HCT116 (cell line): ENCODE measurements around the gene BICD1. TPM values are rescaled to one million over a fixed set of nuclear protein-coding genes. Genes with fewer than 3 reads are reported as not detected.

Source experiments
- ATAC-seq: fragments of 200-7000 bp; cut with Tn5 transposase; 2 replicates; pipeline ENCODE4 v1.9.1; 2020; ENCODE audit warnings: mild to moderate bottlenecking, moderate library complexity
- BruUV-seq: library from RNA; stranded (reverse); fragments of 400-500 nt; replicated peaks from 2 replicates; lab custom pipeline; 2021; lab: Mats Ljungman, UMichigan
- CTCF ChIA-PET: fragments of 300-600 bp; sonication (Branson Sonifier 250); formaldehyde crosslinking; loops from one replicate; lab custom pipeline; 2021; ENCODE audit warnings: antibody characterized with exemption; lab: Charles Lee
- POLR2A ChIA-PET: fragments of 300-600, 350-600 bp; sonication (Branson Sonifier 250); formaldehyde crosslinking; loops from one replicate; lab custom pipeline; 2021; ENCODE audit warnings: antibody characterized with exemption; lab: Charles Lee
- RAD21 ChIA-PET, 2 experiments: fragments of 300-600 bp; sonication (Branson Sonifier 250); formaldehyde crosslinking; loops; one replicate each; lab custom pipeline; 2023; ENCODE audit warnings: low total read pairs in 2 of 2; ENCODE audit not compliant: uncharacterized antibody in 2 of 2, unreplicated experiment in 2 of 2, low non-redundant PET in 1 of 2; lab: Charles Lee
- DNase-seq: peaks from one replicate; pipeline ENCODE4 v3.0.0-alpha.2; 2010; ENCODE audit warnings: low read depth, low spot score
- H2AFZ ChIP-seq: fragments of 200-600 bp; shearing (Covaris generic), sonication (generic); 2 replicates; pipeline ENCODE4 v1.6.1; 2017; ENCODE audit warnings: low read depth, mixed run types, mixed read lengths, antibody characterized with exemption, low read length; ENCODE audit not compliant: poor library complexity, severe bottlenecking
- H3K27ac ChIP-seq: 2 replicates; pipeline ENCODE4 v1.5.1; 2012; ENCODE audit warnings: low read depth, low read length
- H3K27me3 ChIP-seq: fragments of 200-600 bp; sonication (generic); 2 replicates; pipeline ENCODE4 v1.6.1; 2016; ENCODE audit warnings: mixed run types, low read length, mixed read lengths; ENCODE audit not compliant: insufficient read depth
- H3K36me3 ChIP-seq, 2 experiments: fragments of 200-500 bp in 1 of 2; fragments of 200-600 bp in 1 of 2; sonication (Bioruptor generic) in 1 of 2; sonication (generic) in 1 of 2; 2 replicates each; pipeline versions ENCODE4 v1.5.1 to v1.6.1; 2014 to 2016; ENCODE audit warnings: low read length in 2 of 2, inconsistent platforms in 1 of 2, mixed read lengths in 1 of 2, mixed run types in 1 of 2; ENCODE audit not compliant: insufficient read depth in 2 of 2, control insufficient read depth in 1 of 2
- H3K4me1 ChIP-seq, 2 experiments: fragments of 200-600 bp in 1 of 2; sonication (generic) in 1 of 2; 2 replicates each; pipeline versions ENCODE4 v1.5.1 to v1.6.1; 2012 to 2017; ENCODE audit warnings: low read length in 2 of 2, inconsistent platforms in 1 of 2, mild to moderate bottlenecking in 1 of 2, mixed read lengths in 1 of 2, mixed run types in 1 of 2, moderate library complexity in 1 of 2; ENCODE audit not compliant: insufficient read depth in 2 of 2, control insufficient read depth in 1 of 2
- H3K4me2 ChIP-seq: fragments of 200-600 bp; sonication (generic); 2 replicates; pipeline ENCODE4 v1.6.1; 2017; ENCODE audit warnings: mixed run types, low read length, mixed read lengths
- H3K4me3 ChIP-seq, 2 experiments: fragments of 200-600 bp in 1 of 2; sonication (generic) in 1 of 2; replicated peaks in 1 of 2; 2 replicates each; pipeline ENCODE4 v1.5.1; 2011 to 2016; ENCODE audit warnings: low read length in 2 of 2, control low read depth in 1 of 2, low read depth in 1 of 2, mild to moderate bottlenecking in 1 of 2, mixed read lengths in 1 of 2, mixed run types in 1 of 2
- H3K79me2 ChIP-seq: fragments of 200-600 bp; sonication (generic); 2 replicates; pipeline ENCODE4 v1.6.1; 2017; ENCODE audit warnings: mild to moderate bottlenecking, mixed run types, low read length, moderate library complexity, mixed read lengths; ENCODE audit not compliant: insufficient read depth
- H3K9ac ChIP-seq: fragments of 200-600 bp; sonication (generic); 2 replicates; pipeline ENCODE4 v1.6.1; 2016; ENCODE audit warnings: low read length, mixed read lengths
- H3K9me2 ChIP-seq: fragments of 200-600 bp; sonication (generic), shearing (Covaris generic); 2 replicates; pipeline ENCODE4 v1.6.1; 2017; ENCODE audit warnings: mixed run types, mild to moderate bottlenecking, moderate library complexity; ENCODE audit not compliant: insufficient read depth
- H3K9me3 ChIP-seq, 2 experiments: fragments of 200-500 bp in 1 of 2; fragments of 200-600 bp in 1 of 2; sonication (Bioruptor generic) in 1 of 2; sonication (generic) in 1 of 2; 2 replicates each; pipeline ENCODE4 v1.6.1; 2014 to 2017; ENCODE audit warnings: low read length in 2 of 2, mixed read lengths in 2 of 2, inconsistent platforms in 1 of 2, low read depth in 1 of 2, mild to moderate bottlenecking in 1 of 2, mixed run types in 1 of 2, moderate library complexity in 1 of 2; ENCODE audit not compliant: control insufficient read depth in 1 of 2, insufficient read depth in 1 of 2
- H4K20me1 ChIP-seq: fragments of 200-600 bp; sonication (generic), shearing (Covaris generic); 2 replicates; pipeline ENCODE4 v1.6.1; 2017; ENCODE audit warnings: mixed run types, mild to moderate bottlenecking, moderate library complexity; ENCODE audit not compliant: insufficient read depth
- CEBPB ChIP-seq: IDR thresholded peaks from 2 replicates; pipeline ENCODE4 v1.6.1; 2012; ENCODE audit warnings: low read depth
- EGR1 ChIP-seq: IDR thresholded peaks from 2 replicates; pipeline ENCODE4 v1.6.1; 2012; ENCODE audit warnings: low read depth
- EZH2phosphoT487 ChIP-seq: fragments of 200-600 bp; IDR thresholded peaks from 2 replicates; pipeline ENCODE4 v1.6.1; 2018; ENCODE audit warnings: antibody characterized with exemption, borderline replicate concordance
- intact Hi-C: fragments of 100-400 bp; cut with micrococcal nuclease; formaldehyde crosslinking; loops from 2 replicates; pipeline ENCODE4 v1.10.0; 2022
- total RNA-seq: library from RNA; stranded (reverse); gene quantifications from one replicate; pipeline ENCODE4 v1.2.1, GENCODE V29; 2021; ENCODE audit not compliant: unreplicated experiment
- TF ChIP-seq, protein P1 (sequence below): IDR thresholded peaks from 2 replicates; pipeline ENCODE4 v1.6.1; 2011; ENCODE audit warnings: mild to moderate bottlenecking, low read length, moderate library complexity; ENCODE audit not compliant: insufficient replicate concordance; ENCODE audit errors: extremely low read depth
- TF ChIP-seq, protein P2 (sequence below): IDR thresholded peaks from 2 replicates; pipeline ENCODE4 v1.6.1; 2012; ENCODE audit warnings: low read depth

Gene BICD1
- total RNA-seq, 1 experiment from 2014 or later, result 32.5 TPM

DNA sequence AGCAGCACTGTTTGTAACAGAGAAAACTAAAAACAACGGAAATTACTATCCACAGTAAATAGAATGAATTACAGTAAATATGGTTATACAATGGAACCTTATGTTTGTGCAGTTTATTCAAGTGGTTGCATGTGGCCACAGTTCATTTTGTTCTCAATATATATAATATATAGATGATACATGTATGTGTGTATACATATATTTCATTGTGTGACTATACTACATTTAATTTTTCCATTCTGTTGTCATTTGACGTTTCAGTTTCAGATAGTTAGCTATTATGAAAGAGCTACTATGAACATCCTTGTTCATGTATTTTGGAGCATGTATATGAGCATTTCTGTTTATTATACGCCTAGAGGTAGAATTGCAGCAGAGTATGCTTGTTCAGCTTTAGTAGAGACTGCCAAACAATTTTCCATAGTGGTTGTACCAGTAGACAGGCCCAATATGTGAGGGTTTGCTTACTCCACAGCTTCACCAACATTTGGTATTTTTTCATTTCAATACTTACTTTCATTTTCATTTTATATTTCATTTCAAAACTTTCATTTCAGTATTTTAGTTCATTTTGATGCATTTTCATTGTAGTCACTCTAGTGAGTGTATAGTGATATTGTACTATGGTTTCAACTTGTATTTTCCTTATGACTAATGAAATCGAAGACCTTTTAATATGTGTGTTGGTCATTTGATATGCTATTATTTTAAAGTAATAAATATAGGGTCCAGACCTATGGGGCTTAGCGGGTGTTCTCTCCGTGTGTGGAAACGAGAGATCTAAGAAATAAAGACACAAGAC lies 151.2 kb downstream of the BICD1 start:
- CTCF ChIA-PET, result no interaction called here
- H3K4me2 ChIP-seq, result no peak overlapping the region
- no peak overlapping the region for H3K4me3 ChIP-seq
- no peaks in the 10 kb centered on the region for H4K20me1 ChIP-seq
- DNase-seq, result no peak
- no peak overlapping the region for H2AFZ ChIP-seq
- no peaks in the 10 kb centered on the region for H3K9me3 ChIP-seq
- RAD21 ChIA-PET, result no interaction called here
- no peaks in the 10 kb centered on the region for H3K36me3 ChIP-seq
- H3K27me3 ChIP-seq, result no peaks in the 10 kb centered on the region
- no peaks in the 10 kb centered on the region; the same call in 1 of the 2 replicates for H3K79me2 ChIP-seq
- TF ChIP-seq EGR1 (no peak), CEBPB (no peak), EZH2phosphoT487 (no peak)
- TF ChIP-seq, protein P1, sequence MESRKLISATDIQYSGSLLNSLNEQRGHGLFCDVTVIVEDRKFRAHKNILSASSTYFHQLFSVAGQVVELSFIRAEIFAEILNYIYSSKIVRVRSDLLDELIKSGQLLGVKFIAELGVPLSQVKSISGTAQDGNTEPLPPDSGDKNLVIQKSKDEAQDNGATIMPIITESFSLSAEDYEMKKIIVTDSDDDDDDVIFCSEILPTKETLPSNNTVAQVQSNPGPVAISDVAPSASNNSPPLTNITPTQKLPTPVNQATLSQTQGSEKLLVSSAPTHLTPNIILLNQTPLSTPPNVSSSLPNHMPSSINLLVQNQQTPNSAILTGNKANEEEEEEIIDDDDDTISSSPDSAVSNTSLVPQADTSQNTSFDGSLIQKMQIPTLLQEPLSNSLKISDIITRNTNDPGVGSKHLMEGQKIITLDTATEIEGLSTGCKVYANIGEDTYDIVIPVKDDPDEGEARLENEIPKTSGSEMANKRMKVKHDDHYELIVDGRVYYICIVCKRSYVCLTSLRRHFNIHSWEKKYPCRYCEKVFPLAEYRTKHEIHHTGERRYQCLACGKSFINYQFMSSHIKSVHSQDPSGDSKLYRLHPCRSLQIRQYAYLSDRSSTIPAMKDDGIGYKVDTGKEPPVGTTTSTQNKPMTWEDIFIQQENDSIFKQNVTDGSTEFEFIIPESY, result no peak
- TF ChIP-seq, protein P2, sequence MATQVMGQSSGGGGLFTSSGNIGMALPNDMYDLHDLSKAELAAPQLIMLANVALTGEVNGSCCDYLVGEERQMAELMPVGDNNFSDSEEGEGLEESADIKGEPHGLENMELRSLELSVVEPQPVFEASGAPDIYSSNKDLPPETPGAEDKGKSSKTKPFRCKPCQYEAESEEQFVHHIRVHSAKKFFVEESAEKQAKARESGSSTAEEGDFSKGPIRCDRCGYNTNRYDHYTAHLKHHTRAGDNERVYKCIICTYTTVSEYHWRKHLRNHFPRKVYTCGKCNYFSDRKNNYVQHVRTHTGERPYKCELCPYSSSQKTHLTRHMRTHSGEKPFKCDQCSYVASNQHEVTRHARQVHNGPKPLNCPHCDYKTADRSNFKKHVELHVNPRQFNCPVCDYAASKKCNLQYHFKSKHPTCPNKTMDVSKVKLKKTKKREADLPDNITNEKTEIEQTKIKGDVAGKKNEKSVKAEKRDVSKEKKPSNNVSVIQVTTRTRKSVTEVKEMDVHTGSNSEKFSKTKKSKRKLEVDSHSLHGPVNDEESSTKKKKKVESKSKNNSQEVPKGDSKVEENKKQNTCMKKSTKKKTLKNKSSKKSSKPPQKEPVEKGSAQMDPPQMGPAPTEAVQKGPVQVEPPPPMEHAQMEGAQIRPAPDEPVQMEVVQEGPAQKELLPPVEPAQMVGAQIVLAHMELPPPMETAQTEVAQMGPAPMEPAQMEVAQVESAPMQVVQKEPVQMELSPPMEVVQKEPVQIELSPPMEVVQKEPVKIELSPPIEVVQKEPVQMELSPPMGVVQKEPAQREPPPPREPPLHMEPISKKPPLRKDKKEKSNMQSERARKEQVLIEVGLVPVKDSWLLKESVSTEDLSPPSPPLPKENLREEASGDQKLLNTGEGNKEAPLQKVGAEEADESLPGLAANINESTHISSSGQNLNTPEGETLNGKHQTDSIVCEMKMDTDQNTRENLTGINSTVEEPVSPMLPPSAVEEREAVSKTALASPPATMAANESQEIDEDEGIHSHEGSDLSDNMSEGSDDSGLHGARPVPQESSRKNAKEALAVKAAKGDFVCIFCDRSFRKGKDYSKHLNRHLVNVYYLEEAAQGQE, result no peak
- no TSS peak for BruUV-seq
- intact Hi-C loops, result no loop called here
- no peaks in the 10 kb centered on the region for H3K9me2 ChIP-seq
- POLR2A ChIA-PET, result no interaction called here
- H3K27ac ChIP-seq, result no peak overlapping the region
- H3K9ac ChIP-seq, result no peak overlapping the region
- no peak for ATAC-seq
- no peaks in the 10 kb centered on the region for H3K4me1 ChIP-seq
